Hematopoietic multipotent progenitor cell treated with erythropoietin and hydrocortisone succinate and interleukin-3 and kit ligand, for 4 days (in vitro differentiated cells): Measurements from ENCODE around the gene FAM187B.

Source experiments
- DNase-seq: peaks from one replicate; pipeline ENCODE4 v3.0.0-alpha.2; 2015

Gene FAM187B

DNA sequence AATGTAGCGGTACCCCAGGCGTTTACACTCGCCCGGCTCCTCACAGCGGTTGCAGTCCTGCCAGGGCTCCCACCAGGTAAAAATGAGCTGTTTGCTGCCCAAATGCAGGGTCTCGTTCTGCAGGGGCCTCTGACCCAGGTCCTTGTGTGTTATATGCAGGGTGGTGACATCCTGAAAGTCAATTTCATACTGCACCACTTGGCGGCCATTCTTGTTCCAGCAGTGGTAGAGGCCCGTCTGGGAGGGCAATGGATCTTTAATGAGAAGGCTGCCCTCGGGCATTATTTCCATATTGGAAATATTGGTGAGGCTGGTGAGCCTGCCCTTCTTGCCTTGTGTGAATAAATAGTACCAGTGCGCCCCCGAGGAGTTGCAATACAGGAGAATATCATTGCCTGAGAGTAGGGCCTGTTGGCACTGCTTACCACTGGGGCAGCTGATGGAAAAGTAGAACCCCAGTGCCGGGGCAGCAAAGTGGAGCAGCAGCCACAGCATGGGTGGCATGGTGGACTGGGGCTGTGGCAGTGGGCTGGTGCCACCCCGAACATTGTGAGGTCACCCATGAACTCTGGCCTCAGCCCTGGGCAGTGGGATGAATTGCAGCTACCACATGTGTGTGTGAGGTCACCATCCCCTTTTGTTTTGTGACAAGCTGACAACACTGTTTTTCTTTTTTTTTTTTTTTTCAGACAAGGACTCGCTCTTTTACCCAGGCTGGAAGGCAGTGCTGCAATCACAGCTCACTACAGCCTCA is at the start of gene FAM187B:
Gene FAM187B, minus strand, starts transcription at position 563 of the 754 bp plus-strand sequence. Its CDS starts 59 bp downstream, at position 504.
- no peak for DNase-seq

DNA sequence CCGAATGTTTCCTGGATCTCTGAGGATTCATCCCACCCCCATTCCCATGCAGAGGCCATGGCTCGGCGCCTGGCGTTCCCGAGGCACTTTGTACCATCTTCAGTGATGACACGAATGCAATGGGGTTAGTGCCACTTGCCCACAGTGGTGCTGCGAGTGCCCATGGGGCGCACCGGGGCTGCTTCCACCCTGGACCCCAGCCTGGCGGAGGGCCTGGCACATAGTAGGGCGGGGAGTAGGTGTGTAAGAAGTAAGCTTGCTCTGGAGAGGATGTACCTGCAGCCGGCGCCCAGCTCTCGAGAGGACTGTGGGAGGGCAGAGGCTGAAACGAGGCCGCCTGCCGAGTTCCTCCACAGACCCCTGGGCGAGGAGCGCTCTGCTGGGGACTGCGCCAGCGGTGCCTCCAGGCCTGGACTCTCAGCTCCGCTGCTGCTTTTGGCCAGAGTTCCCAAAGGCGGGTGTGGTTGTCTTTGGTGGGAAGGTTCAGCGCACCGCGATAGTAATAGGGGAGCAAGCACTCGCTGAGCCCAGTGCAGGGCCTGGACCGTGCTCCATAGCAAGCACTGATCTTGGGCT is 48.3 kb upstream of the FAM187B start:
- DNase-seq = no peak

GRCh38 chr19:35274323-35274722 is 45.8 kb upstream of the FAM187B start:
- no peak for DNase-seq

DNA sequence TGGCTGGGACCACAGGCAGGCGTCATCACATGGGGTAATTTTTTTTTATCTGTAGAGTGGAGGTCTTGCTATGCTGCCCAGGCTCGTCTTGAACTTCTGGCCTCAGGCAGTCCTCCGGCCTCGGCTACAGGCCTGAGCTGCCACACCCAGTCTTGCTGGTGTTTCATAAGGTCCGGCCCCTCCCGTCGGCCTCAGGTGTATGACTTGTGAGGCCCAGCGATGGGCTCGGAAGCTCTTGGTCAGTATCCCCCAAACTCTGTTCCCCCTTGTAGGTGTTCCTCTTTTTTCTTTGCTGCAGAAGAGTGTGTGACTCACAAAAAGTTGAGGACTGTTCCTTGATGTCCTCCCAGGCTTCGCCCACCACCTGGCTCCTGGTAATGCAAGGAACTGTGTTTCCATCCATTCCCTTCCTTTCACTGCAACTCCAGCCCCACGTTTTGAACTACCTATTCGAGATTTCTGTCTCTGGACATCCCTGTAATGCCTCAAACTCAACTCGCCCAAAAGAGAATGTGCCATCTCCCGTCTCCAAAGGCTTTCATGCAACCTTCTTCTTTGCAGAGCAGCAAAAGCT is 45.2 kb upstream of the FAM187B start:
- DNase-seq = no peak

DNA sequence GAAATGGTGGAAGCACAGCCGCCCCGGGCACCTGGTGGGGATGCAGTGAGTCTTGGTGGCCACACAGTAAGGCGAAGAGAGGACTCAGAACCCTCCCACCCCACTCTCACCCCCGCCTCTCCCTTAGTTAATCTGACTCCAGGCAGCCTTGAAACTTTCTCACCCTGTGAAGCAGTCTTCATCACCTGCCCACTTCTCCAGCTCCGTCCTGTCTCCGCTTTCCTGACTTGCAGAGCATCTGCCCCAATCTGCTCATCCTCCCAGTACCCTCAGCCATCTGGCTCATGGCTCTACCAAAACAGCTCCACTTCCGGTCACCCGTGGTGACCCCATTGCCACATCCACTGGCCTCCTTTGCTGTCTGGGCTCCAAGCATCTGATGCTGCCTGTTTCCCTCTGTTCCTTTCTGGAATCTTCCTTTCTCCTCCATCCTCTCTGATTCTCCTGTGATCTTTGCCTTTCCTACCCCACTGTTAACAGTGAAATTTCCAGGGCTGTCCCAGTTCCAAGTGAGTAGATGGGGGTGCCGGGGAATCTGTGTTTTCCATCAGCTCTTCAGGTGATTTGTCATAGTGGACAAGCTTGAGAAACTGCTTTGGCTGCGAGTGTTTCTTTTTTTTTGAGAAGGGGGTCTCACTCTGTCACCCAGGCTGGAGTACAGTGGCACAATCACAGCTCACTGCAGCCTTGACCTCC is 44.6 kb upstream of the FAM187B start:
- DNase-seq = no peak

DNA sequence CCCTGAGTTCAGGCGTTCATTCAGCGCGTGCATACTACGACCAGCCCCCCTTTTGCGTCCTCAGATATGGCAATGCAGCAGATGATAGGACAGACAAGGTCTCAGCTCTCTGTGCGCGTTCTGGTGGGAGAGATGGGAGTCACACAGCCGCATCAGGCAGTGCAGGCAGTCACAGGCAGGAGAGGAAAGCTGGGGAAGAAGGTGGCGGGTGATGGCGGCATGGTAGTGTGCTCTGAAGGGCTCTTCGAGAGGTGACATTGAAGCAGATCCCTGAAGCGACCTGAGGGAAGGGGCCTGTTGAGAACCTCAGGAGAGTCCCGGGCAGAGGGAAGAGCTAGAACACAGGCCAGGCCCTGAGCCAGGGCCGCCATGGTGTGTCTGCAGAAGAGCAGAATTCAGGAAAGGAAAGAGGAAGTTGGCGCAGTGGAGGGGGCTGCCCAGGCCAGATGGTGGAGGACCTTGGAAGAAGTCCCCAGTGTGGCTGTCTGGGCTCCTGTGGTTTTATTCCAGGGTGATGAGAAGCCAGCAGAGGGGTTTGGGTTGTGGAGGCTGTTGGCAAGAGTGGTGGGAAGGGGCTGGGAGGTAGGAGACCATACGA is 43.7 kb upstream of the FAM187B start:
- DNase-seq = peak; percentile 78

DNA sequence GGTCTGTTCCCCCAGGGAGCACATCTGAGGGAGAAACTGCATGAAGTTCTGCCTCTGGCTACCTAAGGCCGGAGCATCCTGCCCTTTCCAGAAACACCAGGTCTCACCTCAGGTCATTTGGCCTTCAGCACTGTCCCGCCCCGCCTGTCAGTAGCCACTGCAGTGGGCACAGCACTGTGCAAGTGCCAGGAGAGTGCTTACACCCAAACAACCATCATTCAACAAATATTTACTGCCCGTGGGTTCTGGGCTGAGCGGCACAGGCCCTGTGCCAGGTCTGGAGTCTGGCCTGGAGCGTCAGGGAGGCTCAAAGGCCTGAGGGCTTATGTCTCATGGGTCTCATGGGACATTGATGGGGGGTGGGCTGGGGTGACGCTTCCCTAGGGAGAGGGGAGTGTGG is 43.0 kb upstream of the FAM187B start:
- no peak for DNase-seq

- no peak for DNase-seq
Observed at GRCh38 chr19:35270381-35270811, 41.9 kb upstream of the FAM187B start.

DNA sequence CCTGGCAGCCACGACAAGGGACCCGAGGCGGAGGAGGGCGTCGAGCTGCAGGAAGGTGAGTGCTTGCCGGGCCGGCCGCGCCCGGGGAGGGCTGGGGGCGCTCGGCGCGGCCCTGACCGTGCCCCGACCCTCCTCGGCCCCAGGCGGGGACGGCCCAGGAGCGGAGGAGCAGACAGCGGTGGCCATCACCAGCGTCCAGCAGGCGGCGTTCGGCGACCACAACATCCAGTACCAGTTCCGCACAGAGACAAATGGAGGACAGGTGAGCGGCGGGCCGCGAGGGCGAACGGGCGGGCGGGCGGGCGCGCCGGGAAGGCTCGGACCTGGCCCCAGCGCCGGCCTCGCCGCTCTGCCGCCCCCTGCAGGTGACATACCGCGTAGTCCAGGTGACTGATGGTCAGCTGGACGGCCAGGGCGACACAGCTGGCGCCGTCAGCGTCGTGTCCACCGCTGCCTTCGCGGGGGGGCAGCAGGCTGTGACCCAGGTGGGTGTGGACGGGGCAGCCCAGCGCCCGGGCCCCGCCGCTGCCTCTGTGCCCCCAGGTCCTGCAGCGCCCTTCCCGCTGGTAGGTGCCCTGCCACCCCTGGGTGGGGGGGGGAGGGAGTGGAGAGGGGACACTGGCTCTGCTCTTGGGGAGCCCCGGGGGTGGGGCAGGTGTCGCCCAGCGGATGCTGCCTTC is 41.0 kb upstream of the FAM187B start:
- peak; percentile 88 for DNase-seq

DNA sequence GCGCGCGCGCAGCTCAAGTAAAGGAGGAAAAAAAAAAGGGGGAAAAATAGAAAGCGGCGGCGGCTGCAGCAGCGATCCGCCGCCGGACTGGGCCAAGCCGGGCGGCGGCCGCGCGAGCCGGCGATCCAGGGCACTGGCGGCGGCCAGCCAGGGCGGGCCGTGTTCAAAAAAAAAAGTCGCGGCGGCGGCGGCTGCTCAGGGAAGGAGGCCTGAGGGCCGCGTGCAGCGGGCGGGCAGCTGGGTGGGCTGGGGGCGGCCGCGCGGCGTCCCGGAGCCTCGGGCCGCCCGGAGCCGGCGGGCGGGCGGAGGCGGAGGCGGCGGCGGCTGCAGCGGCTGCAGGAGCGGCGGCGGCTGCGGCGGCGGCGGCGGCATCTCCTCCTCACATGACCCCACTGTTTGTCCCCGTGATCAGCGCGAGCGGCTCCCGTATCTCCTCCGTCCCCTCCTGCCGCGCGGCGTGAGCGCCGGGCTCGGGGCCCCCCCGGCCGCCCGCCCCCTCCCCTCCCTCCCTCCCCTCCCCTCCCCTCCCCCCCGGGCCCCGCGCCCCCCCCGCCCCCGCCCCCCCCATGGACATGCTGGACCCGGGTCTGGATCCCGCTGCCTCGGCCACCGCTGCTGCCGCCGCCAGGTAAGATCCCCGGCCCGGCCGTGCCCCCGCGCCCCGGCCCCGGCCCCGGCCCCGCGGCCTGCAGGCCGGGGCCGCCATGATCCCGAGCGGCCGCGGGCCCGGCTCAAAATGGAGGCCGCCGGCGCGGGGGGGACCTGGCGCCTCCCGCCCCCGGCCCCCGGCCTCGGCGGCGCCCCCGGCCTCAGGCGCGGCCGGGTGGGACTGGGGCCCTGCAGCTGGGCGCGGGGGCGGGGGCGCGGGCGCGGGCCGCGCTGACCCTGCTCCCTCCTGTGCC is 40.2 kb upstream of the FAM187B start, which contains the start of gene USF2:
Gene USF2, plus strand, starts transcription at position 427 of the 902 bp plus-strand sequence. Its CDS starts 140 bp downstream, at position 567.
- peak; percentile 92 for DNase-seq

GRCh38 chr19:35267818-35268535 is 39.4 kb upstream of the FAM187B start:
- peak; percentile 89 for DNase-seq

DNA sequence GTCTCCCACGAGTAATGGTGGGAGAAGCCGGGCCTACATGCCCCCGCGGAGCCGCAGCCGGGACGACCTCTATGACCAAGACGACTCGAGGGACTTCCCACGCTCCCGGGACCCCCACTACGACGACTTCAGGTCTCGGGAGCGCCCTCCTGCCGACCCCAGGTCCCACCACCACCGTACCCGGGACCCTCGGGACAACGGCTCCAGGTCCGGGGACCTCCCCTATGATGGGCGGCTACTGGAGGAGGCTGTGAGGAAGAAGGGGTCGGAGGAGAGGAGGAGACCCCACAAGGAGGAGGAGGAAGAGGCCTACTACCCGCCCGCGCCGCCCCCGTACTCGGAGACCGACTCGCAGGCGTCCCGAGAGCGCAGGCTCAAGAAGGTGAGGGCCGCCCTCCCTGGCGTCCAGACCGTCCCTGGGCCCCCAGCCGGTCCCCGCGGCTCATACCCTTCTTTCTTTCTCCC is 38.8 kb upstream of the FAM187B start:
- peak; percentile 69 for DNase-seq

GRCh38 chr19:35266520-35267352 is 38.2 kb upstream of the FAM187B start:
- DNase-seq = no peak

GRCh38 chr19:35265900-35266519 is 37.5 kb upstream of the FAM187B start:
- no peak for DNase-seq

GRCh38 chr19:35265126-35265899 is 36.8 kb upstream of the FAM187B start:
- DNase-seq = no peak

DNA sequence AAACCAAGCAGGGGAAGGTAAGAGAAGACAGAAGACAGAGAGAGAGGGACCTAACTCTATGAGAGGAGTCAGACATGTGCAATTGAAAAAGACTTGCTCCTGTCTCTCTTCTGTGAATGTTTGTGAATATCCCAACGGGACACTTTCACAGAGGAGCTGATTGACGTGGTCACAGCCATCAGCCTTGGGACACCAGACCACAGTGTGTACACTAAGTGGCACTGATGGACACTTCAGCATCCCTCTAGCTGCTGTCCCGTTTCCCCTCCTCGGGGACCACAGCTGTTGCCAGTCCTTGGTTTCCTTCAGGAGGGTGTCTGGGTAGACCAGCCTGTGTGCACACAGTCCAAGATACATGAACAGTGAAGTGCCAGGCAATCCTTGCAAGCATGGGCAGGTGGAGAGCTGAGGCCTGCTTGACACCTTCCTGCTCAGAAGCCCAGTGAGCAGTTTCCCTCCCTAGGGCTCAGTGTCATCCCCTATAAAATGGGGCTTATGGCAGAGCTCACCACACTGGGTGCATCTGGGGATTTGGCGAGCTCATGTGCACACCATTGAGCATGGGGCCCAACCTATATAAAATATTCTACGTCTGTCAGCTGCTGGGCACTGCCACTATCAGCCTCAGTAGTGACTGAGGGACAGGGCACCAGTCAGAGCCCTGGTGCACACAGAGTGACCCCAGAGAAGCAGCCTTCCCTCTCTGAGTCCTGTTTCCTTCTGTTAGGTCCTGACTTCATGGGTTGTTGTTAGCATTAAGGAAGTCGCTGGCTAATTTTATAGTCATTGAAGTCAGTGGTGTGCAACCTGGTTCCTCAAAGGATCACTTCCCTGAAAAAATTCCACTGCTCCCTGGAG is 36.0 kb upstream of the FAM187B start:
- DNase-seq = no peak

GRCh38 chr19:35262101-35262761 is 33.7 kb upstream of the FAM187B start:
- no peak for DNase-seq
